Activated T-cell treated with anti-CD3 and anti-CD28 coated beads for 1 hour (primary cell): ENCODE measurements around the gene DIP2A.

Experiments
- DNase-seq: peaks from one replicate; pipeline ENCODE4 v3.0.0-alpha.2; 2020; ENCODE audit warnings: low read depth

The DIP2A gene, protein sequence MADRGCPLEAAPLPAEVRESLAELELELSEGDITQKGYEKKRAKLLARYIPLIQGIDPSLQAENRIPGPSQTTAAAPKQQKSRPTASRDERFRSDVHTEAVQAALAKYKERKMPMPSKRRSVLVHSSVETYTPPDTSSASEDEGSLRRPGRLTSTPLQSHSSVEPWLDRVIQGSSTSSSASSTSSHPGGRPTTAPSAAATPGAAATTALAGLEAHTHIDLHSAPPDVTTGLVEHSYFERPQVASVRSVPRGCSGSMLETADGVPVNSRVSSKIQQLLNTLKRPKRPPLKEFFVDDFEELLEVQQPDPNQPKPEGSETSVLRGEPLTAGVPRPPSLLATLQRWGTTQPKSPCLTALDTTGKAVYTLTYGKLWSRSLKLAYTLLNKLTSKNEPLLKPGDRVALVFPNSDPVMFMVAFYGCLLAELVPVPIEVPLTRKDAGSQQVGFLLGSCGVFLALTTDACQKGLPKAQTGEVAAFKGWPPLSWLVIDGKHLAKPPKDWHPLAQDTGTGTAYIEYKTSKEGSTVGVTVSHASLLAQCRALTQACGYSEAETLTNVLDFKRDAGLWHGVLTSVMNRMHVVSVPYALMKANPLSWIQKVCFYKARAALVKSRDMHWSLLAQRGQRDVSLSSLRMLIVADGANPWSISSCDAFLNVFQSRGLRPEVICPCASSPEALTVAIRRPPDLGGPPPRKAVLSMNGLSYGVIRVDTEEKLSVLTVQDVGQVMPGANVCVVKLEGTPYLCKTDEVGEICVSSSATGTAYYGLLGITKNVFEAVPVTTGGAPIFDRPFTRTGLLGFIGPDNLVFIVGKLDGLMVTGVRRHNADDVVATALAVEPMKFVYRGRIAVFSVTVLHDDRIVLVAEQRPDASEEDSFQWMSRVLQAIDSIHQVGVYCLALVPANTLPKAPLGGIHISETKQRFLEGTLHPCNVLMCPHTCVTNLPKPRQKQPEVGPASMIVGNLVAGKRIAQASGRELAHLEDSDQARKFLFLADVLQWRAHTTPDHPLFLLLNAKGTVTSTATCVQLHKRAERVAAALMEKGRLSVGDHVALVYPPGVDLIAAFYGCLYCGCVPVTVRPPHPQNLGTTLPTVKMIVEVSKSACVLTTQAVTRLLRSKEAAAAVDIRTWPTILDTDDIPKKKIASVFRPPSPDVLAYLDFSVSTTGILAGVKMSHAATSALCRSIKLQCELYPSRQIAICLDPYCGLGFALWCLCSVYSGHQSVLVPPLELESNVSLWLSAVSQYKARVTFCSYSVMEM (N-terminal part only)

DNA sequence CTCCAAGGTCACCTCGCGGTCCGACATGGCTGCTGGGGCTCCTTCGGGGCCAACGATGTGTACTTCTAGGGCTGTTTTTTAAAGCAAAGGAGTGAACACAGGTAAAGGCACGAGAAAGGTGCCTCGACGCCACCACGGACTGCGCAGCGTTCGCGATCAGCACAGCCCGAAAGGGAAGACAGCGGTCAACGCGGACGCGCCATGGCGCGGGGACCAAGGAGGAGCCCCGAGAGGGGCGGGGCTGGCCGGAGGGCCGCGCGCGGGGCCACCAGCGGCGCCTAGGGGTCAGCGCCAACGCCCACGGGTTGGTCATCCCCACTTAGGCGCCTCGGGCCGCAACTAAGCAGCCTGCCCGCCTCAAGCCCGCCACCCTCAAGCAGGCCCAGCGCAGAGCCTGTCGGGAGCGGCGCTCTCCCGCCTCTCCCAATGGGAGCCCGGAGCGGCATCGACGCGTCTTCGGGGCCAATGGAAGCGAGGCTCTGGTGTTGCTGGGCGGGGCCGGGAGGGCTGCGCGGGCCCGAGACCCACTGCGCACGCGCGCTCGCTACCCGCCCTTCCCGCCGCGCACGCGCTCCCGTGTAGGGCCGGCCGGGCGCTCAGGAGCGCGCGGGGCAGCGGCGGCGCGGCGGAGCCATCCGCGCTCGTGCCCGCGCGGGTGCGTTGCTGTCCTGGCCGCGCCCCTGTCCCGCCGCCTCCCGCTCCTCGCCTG is at the start of gene DIP2A:
DIP2A (plus strand) TSS at position 577 of the 709 bp plus-strand sequence. CDS start 241 bp downstream, outside the sequence.
- peak; percentile 92 for DNase-seq

DNA sequence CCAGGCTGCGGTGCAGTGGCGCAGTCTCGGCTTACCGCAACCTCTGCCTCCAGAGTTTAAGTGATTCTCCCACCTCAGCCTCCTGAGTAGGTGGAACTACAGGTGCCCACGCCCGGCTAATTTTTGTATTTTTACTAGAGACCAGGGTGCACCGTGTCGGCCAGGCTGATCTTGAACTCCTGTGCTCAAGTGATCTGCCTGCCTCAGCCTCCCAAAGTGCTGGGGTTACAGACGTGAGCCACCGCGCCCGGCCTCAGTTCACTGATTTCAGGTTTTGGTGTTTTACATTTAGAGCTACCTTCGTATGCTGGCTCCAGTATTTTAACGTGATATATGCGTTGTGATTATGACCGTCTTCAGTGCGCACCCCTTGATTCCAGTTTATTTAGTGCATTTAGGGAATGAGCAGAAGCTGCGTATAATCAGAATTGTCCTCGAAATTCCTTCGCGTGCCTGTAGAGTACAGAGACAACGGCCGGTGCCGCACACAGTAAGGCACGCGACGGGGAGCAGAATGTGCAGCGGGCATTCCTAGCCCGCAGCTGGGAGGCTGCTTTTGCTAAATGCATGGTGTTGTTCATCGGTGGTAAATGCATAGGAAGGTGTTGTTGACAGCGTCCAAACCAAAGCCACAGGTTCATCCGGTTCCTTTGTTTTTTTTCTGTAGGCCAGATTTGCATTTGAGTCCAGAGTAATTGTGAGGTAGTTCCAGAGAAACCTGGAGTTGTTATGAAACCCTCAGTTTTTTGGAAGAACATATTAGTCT is 48.9 kb upstream of the DIP2A start:
- no peak for DNase-seq

DNA sequence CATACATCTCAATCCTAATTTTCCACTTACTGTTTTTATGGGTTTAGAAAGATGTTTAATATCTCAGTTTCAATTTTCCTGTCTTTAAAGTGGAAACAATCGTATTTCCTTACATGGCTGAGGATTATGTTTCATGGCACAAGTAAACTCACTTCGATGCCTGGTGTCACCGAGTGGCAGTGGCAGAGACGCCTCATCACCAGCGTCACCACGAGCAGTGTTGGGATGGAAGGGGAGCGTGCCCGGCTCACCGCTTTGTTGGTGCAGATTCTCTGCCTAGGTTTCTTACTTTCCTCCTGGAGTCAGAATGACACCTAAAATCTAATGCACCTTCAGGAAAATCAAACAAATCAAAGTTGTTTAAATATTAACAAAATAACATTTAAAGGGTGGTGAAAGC is 48.2 kb upstream of the DIP2A start:
- DNase-seq, result no peak

DNA sequence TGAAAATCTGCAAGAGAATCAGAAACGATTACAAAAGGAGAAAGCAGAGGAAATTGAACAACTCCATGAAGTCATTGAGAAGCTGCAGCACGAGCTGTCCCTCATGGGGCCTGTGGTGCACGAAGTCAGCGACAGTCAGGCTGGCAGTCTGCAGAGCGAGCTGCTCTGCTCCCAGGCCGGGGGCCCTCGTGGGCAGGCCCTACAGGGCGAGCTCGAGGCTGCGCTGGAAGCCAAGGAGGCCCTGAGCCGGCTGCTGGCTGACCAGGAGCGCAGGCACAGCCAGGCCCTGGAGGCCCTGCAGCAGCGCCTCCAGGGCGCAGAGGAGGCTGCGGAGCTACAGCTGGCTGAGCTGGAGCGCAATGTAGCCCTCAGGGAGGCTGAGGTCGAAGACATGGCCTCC is 47.5 kb upstream of the DIP2A start:
- no peak for DNase-seq

DNA sequence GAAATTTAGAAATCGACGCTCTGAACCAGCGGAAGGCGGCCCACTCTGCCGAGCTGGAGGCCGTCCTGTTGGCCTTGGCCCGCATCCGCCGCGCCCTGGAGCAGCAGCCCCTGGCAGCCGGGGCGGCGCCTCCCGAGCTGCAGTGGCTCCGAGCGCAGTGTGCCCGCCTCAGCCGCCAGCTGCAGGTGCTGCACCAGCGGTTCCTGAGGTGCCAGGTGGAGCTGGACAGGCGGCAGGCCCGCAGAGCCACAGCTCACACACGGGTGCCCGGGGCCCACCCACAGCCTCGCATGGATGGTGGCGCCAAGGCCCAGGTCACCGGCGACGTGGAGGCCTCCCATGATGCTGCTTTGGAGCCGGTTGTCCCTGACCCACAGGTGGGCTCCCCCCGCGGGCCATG is 47.0 kb upstream of the DIP2A start:
- no peak for DNase-seq

DNA sequence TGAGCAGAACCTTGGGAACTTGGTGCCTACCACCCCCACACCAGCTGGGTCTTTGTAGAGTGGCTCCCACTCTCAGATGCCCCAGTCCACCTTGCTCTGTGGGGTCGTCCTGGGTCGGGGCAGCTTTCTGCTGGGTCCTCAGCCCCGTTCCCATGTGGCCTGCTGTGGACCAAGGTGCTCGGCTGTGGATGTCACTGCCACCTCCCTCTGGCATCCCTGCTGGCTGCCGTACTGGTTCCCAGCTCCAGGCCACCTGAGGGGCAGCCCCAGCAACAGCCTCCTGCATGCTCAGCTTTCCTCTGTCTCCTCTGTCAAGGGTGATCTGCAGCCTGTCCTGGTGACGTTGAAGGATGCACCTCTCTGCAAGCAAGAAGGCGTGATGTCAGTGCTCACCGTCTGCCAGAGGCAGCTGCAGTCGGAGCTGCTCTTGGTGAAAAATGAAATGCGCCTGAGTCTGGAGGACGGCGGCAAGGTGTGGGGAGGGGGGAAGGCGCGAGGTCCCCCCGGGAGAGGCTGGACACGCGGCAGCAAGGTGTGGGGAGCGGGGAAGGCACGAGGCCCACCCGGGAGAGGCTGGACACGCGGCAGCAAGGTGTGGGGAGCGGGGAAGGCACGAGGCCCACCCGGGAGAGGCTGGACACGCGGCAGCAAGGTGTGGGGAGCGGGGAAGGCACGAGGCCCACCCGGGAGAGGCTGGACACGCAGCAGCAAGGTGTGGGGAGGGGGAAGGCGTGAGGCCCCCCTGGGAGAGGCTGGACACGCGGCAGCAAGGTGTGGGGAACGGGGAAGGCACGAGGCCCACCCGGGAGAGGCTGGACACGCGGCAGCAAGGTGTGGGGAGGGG is 45.9 kb upstream of the DIP2A start:
- no peak for DNase-seq

DNA sequence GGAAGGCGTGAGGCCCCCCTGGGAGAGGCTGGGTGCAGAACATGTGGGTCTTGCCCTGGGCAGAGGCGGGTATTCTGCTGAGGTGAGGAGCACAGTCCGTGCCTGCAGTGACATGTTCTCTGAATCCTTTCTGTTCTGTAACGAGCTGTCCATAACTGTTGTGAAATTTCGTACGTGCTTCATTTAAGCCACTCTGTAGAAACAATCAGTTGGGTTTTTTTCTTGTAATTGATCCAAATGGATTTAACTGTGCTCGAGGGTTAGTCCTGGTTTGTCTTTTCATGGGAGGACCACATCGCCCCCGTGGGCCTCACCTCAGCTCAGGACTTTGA is 45.4 kb upstream of the DIP2A start:
- DNase-seq, result no peak

DNA sequence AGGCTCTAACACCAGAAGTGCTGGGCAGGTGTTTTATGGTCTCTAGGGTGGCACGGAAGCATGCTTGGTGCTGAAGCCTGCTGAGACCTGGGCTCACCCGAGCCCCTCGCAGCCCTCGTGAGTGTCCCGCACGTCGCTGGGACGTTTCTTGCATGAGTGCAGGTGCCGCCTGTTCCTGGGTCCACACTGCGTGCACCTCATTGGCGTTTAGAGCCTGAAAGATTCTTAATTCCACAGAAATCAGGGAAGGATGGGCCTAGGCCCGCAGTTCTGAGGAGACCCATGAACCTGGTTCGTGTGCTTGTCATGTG is 43.8 kb upstream of the DIP2A start:
- DNase-seq, result no peak

DNA sequence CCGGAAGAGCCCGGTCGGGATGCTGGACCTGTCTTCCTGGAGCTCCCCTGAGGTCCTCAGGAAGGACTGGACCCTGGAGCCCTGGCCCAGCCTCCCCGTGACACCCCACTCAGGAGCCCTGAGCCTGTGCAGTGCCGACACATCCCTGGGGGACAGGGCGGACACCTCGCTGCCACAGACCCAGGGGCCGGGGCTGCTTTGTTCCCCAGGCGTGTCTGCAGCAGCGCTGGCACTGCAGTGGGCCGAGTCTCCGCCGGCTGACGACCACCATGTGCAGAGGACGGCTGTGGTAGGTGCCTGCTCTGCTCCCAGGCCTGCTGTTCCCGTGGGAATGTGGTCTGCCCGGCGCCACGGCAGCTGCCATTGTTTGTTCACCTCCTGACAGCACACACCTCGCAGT is 42.1 kb upstream of the DIP2A start:
- no peak for DNase-seq

DNA sequence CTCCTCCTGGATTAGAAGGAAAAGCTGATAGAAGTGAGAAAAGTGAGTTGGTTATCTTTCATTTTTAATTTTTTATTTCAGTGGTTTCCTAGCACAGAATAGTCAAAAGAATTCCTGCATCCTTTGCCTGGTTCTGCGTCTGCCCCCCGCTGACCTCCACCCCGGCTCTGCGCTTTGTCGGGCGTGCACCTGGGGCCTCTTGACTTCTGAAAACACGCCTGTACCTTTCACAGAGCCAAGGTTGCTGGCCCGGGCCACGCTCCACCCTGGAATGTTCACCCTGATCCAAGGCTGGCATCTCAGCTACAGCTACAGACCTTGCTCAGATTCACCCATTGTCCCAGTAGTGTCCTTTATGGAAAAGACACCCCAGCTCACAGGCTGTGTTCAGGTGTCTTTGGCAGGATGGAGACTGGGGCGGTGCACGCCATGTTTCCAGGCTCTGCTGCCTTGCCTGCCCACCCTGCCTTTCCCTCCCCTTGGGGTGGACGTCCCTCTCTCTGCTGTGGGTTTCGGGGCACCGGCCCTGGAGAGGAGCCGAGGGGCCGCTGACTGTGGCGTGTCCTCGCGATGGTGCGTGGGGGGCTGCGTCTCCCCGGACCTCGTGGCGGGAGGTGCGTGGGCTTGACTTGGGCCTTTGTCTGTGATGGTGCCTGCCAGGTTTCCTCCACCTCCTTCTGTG is 40.3 kb upstream of the DIP2A start:
- no peak for DNase-seq

DNA sequence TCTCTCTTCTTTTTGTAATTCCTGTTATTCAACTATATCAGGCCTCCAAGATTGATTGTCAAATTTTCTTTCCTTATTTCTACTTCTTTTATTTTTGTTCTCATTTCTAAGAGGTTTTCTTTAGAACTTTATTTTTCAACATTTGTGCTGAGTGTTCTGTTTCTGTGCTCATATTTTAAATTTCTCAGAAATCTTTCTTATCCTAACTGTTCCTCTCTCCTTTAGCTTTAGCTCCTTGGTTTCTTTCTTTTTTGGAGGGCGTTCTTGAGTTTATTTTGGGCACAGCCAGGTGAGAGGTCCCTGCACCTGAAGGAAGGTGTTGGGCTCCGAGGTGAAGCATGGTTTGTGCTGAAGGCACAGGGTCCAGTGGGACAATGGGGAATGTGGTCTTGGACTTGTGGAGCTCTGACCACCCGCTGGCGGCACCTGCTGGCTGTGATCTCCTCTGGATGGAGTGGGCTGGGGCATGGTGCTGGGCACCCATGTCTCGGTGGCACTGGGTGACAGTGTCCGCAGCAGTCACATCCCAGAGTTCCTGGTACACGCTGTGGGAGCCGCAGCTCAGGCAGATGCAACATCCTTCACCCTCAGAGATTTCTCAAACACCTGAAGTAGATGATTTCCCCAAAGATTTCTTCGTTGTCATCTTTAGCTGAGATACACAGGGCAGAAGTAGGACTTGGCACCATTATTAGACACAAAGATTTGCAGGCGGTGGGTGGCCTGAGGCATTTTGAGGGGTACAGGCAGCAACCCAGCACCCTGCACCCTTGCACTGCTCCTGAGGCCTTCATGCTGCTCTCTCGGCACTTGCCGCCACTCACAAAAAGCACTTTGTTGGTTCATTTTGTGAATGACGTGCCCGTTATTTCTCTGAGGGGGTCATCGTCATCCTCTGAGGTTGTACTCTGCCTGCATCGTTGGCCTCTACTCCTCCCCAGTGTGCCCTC is 38.2 kb upstream of the DIP2A start:
- no peak for DNase-seq

DNA sequence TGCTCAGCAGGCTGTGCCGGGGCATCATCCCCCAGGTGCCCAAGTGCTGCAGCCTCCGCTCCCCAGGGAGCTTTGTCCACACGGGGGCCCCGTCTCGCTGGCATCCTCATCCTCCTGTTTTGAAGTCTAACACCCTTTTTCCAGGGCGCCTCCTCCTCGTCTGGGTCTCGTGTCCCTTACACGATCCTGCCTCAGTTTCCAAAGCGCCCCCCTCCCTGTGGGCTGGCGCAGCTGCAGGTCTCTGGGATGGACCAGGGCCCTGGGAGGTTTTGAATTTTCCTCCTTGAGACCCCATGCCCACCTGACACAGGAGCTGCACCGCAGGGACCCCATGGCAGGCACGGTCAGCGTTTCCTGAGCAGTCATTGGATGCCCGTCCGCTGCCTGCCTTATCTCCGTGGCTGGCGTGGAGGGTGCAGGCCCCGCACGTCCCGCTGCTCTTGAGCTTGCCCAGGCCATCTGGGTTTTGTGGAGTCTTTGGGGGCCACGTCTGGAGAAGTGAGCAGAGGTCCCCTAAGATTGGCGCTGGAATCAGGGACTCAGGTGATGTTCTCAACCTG is 37.4 kb upstream of the DIP2A start:
- DNase-seq, result no peak

DNA sequence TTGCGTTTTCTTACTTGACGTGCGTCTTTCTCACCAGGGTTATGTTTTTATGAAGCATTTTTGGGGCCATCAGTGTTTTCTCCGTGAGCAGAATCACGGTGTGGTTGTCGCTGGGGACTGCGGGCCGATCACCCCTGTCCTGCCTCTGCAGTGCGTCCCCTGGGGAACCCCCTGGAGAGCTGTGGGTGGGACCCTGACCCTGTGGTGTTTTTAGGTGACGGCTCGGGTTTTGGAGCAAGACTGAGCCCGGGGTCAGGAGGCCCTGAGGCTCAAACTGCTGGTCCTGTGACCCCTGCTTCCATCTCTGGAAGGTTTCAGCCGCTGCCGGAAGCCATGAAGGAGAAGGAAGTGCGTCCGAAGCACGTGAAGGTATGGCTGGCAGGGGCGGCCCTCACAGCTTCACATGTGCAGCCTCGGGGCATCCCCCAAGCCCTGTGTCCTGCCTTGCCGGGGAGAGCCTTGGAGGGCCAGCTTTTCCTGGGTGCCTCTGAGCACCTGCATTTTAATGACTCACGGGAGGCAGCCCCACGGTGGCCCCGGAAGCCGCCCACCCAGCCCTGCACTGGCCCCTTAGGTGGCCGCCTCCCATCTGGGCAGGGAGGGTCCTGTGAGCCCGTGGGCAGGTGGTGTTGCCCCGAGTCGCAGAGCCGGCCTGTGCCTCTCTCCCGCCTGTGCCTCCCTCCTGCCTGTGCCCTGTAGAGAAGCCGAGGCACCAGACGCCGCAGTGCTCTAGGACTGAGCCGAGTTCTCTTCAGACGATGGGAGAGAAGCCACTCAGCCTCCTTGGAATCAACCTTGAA is 36.7 kb upstream of the DIP2A start:
- DNase-seq, result no peak

DNA sequence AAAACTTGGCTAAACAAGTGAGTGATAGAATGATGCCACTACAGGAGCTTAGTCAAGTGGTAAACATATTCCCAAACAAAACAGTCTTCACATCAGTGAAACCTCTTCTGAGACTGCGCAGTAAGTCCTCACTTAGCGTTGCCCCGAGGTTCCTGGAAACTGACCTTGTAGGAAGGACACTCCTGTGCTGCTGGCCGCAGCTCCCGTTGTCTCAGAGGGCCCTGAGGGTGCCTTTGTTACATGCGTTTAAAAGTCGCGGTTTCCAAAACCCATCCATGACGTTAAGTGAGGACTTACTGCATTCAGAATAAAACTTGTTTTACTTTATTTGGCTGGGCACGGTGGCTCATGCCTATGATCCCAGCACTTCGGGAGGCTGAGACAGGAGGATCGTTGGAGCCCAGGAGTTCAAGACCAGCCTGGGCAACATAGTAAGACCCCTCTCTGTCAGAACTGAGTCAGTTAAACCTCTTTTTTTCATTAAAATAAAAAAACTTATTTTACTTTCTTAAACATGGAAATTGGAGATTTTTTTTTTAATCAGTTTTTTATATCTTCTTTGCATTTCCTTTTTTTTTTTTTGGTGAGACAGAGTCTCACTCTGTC is 36.0 kb upstream of the DIP2A start:
- DNase-seq, result no peak

DNA sequence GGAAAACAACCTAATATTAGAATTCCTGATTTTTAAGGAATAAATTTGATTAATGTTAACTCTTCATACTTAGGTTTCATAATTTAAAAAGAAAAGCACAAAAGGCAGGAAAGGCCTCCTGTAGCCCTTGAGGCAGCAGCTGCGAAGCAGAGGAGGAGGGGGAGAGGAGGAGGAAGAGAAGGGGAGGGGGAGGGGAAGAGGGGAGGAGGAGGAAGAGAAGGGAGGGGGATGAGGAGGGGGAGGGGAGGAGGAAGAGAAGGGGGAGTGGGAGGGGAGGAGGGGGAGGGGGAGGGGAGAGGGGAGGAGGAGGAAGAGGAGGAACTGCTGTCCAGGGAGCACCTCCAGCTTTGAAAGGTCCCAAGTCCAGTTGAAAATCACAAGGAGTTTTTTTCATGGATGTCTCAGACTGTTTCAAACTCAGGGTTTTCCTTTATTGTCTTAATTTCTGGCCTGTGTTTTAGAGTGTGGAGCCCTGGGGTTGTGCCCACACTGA is 35.1 kb upstream of the DIP2A start:
- DNase-seq, result no peak

DNA sequence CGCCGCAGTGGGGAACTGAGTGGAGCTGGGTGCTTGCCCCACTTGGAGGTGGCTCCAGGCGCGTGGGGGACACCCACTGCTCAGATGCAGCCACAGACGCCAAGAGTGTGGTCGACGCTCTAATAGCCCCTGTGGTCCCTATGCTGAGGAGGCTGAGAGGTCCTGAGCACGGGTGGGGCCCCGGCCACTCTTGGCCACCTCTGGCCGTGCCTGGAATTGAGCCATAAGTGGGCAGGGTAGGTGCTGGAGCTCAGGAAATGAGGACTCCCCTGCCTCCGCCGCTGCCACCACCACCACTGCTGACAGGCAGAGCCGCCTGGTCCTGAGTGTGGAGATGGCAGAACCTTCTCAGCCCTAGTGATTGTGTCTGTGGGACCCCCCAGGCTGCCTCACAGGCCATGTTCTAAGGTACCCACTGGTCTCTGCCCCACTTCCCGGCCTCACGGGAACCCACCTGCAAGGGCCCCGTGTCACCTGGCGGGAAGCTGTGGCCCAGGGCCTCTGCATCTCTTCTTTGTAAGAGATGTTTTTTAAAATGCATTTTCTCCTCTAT is 34.6 kb upstream of the DIP2A start:
- no peak for DNase-seq

DNA sequence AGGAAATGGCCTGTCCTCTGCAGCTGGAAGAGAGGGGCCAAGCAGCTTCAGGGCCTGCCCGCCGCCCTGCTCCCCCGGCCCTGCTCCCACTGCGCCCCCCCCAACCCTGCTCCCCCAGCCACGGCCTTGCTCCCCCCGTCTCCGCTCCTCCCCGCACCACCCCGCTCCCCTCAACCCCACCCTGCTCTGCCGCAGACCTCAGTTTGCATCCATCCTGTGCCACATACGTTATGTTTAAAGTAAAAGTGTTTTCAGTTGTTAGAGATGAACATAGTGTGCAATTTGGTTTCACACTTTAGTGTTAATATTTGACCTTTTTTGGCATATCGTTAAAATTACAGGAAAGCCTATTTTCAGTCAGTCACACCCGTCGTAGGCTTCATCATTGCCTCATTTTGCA is 34.1 kb upstream of the DIP2A start:
- DNase-seq, result no peak
